PC-9 (cell line): Measurements from ENCODE around the gene FMR1NB. TPM values are rescaled to one million over a fixed set of nuclear protein-coding genes. Genes with fewer than 3 reads are reported as not detected.

Experiments
- BruUV-seq: library from RNA; stranded (reverse); fragments of 400-500 nt; replicated peaks from 2 replicates; lab custom pipeline; 2021; lab: Mats Ljungman, UMichigan
- CTCF ChIA-PET: fragments of 300-600 bp; sonication (Branson Sonifier 250); formaldehyde crosslinking; loops from one replicate; lab custom pipeline; 2022; ENCODE audit warnings: antibody characterized with exemption; lab: Charles Lee
- POLR2A ChIA-PET: fragments of 300-600 bp; sonication (Branson Sonifier 250); formaldehyde crosslinking; loops from one replicate; lab custom pipeline; 2022; ENCODE audit warnings: antibody characterized with exemption; ENCODE audit not compliant: unreplicated experiment; lab: Charles Lee
- DNase-seq, 2 experiments: peaks; one replicate each; pipeline versions ENCODE4 v3.0.0 to v3.0.0-alpha.2; 2015 to 2022; ENCODE audit warnings: mixed read lengths in 1 of 2
- H2AFZ ChIP-seq: fragments of 200-600 bp; sonication (generic); 2 replicates; pipeline ENCODE4 v1.8.1; 2017; ENCODE audit warnings: antibody characterized with exemption
- H3F3A ChIP-seq: fragments of 200-600 bp; sonication (generic); 2 replicates; pipeline ENCODE4 v1.8.1; 2017; ENCODE audit warnings: antibody characterized with exemption, mild to moderate bottlenecking, low read depth; ENCODE audit not compliant: insufficient read depth
- H3K27ac ChIP-seq: fragments of 200-600 bp; sonication (generic); 2 replicates; pipeline ENCODE4 v1.6.1; 2016; ENCODE audit warnings: mixed run types
- H3K27me3 ChIP-seq: fragments of 200-600 bp; sonication (generic); 2 replicates; pipeline ENCODE4 v1.6.1; 2016; ENCODE audit warnings: low read depth, mixed run types; ENCODE audit not compliant: insufficient read depth
- H3K36me3 ChIP-seq: fragments of 200-600 bp; sonication (generic); 2 replicates; pipeline ENCODE4 v1.6.1; 2016; ENCODE audit warnings: low read depth, mixed run types
- H3K4me1 ChIP-seq: fragments of 200-600 bp; sonication (generic); replicated peaks from 2 replicates; pipeline ENCODE4 v1.6.1; 2016; ENCODE audit warnings: mixed run types; ENCODE audit not compliant: insufficient read depth
- H3K4me2 ChIP-seq: fragments of 200-600 bp; sonication (generic); 2 replicates; pipeline ENCODE4 v1.6.1; 2017; ENCODE audit warnings: mixed run types
- H3K4me3 ChIP-seq: fragments of 200-600 bp; sonication (generic); 2 replicates; pipeline ENCODE4 v1.6.1; 2016; ENCODE audit warnings: mixed run types
- H3K79me2 ChIP-seq: fragments of 200-600 bp; sonication (generic); 2 replicates; pipeline ENCODE4 v1.6.1; 2017; ENCODE audit warnings: low read depth, mixed run types
- H3K9me2 ChIP-seq: fragments of 200-600 bp; sonication (generic); 2 replicates; pipeline ENCODE4 v1.8.1; 2017; ENCODE audit warnings: mild to moderate bottlenecking; ENCODE audit not compliant: insufficient read depth
- H3K9me3 ChIP-seq: fragments of 200-600 bp; sonication (generic); 2 replicates; pipeline ENCODE4 v1.8.1; 2016; ENCODE audit warnings: low read depth; ENCODE audit not compliant: insufficient read depth
- H4K20me1 ChIP-seq: fragments of 200-600 bp; sonication (generic); 2 replicates; pipeline ENCODE4 v1.8.1; 2017; ENCODE audit not compliant: insufficient read depth
- EZH2 ChIP-seq: fragments of 200-600 bp; sonication (generic); IDR thresholded peaks from 2 replicates; pipeline ENCODE4 v1.8.0; 2017; ENCODE audit warnings: antibody characterized with exemption, low read depth
- intact Hi-C: fragments of 100-400 bp; cut with micrococcal nuclease; formaldehyde crosslinking; loops from one replicate; pipeline ENCODE4 v1.10.0; 2022; ENCODE audit not compliant: unreplicated experiment
- total RNA-seq: library from RNA; stranded (reverse); gene quantifications from 2 replicates; pipeline ENCODE4 v1.2.3, GENCODE V29; 2021
- TF ChIP-seq, protein P1 (sequence below): fragments of 200-600 bp; sonication (generic); conservative IDR thresholded peaks from 2 replicates; pipeline ENCODE4 v1.6.1; 2017; ENCODE audit warnings: mixed run types, antibody characterized with exemption, mild to moderate bottlenecking, moderate library complexity

Gene FMR1NB
- total RNA-seq, 1 experiment from 2014 or later, result not detected

- Histone ChIP-seq H4K20me1 (no peaks in the 10 kb centered on the region), H3K4me3 (no peak overlapping the region), H3K79me2 (no peaks in the 10 kb centered on the region), H3F3A (peaks cover 7% of the 10 kb centered on the region; the same call in 1 of the 2 replicates), H3K36me3 (peaks cover 5% of the 10 kb centered on the region; the same call in 1 of the 2 replicates), H3K9me2 (no peaks in the 10 kb centered on the region), H3K4me2 (no peak overlapping the region), H2AFZ (no peak overlapping the region), H3K4me1 (peaks cover 15% of the 10 kb centered on the region), H3K9me3 (no peaks in the 10 kb centered on the region), H3K27ac (no peak overlapping the region), H3K27me3 (no peaks in the 10 kb centered on the region)
- intact Hi-C loops, result no loop called here
- no peak for DNase-seq
- CTCF ChIA-PET, result no interaction called here
- no TSS peak for BruUV-seq
- TF ChIP-seq, protein P1, sequence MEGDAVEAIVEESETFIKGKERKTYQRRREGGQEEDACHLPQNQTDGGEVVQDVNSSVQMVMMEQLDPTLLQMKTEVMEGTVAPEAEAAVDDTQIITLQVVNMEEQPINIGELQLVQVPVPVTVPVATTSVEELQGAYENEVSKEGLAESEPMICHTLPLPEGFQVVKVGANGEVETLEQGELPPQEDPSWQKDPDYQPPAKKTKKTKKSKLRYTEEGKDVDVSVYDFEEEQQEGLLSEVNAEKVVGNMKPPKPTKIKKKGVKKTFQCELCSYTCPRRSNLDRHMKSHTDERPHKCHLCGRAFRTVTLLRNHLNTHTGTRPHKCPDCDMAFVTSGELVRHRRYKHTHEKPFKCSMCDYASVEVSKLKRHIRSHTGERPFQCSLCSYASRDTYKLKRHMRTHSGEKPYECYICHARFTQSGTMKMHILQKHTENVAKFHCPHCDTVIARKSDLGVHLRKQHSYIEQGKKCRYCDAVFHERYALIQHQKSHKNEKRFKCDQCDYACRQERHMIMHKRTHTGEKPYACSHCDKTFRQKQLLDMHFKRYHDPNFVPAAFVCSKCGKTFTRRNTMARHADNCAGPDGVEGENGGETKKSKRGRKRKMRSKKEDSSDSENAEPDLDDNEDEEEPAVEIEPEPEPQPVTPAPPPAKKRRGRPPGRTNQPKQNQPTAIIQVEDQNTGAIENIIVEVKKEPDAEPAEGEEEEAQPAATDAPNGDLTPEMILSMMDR, result no peak
- no peak for TF ChIP-seq EZH2
- POLR2A ChIA-PET, result no interaction called here
These were observed 27.2 kb upstream of the FMR1NB start for GRCh38 chrX:147953976-147954375.

- H3K79me2 ChIP-seq, result no peaks in the 10 kb centered on the region
- TF ChIP-seq EZH2, result no peak
- TF ChIP-seq, protein P1, result no peak
- H4K20me1 ChIP-seq, result no peaks in the 10 kb centered on the region
- H2AFZ ChIP-seq, result no peak overlapping the region
- no peak overlapping the region for H3K4me3 ChIP-seq
- CTCF ChIA-PET, result no interaction called here
- H3K27ac ChIP-seq, result no peak overlapping the region
- H3K4me2 ChIP-seq, result no peak overlapping the region
- H3K9me3 ChIP-seq, result no peaks in the 10 kb centered on the region
- no peaks in the 10 kb centered on the region for H3K36me3 ChIP-seq
- intact Hi-C loops, result no loop called here
- BruUV-seq, result no TSS peak
- H3K4me1 ChIP-seq, result peaks cover 16% of the 10 kb centered on the region
- no peaks in the 10 kb centered on the region for H3K27me3 ChIP-seq
- POLR2A ChIA-PET, result no interaction called here
- no peaks in the 10 kb centered on the region for H3K9me2 ChIP-seq
- peaks cover 7% of the 10 kb centered on the region; the same call in 1 of the 2 replicates for H3F3A ChIP-seq
- DNase-seq, result no peak
These were observed 23.8 kb upstream of the FMR1NB start for GRCh38 chrX:147957291-147957690.

DNA sequence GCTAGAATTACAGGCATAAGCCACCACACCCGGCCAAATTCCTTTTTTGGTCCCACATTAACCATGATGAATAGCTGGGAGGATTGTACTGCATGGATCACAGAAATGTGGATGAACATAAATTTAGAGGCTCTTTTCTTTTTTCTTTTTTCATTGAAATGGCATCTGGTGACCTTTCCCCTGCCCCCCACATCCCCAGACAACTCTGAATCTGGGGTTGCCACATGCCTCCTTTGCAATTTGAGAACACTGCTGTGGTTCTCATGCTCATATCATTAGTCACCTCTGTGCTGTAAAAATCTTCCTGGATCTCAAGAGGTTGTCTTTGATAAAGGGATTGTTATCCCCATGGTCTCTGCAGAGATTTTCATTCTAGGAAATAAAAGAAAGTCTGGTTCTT lies 22.8 kb upstream of the FMR1NB start:
- H3K4me1 ChIP-seq, result peaks cover 16% of the 10 kb centered on the region
- ChIA-PET CTCF (no interaction called here), POLR2A (no interaction called here)
- DNase-seq, result peak; percentile 55 to 86
- H3F3A ChIP-seq, result peaks cover 7% of the 10 kb centered on the region; the same call in 1 of the 2 replicates
- TF ChIP-seq EZH2, result no peak
- TF ChIP-seq, protein P1, result no peak
- no peaks in the 10 kb centered on the region for H3K9me3 ChIP-seq
- no peak overlapping the region for H3K4me3 ChIP-seq
- no peaks in the 10 kb centered on the region for H4K20me1 ChIP-seq
- H3K27ac ChIP-seq, result no peak overlapping the region
- no peaks in the 10 kb centered on the region for H3K79me2 ChIP-seq
- no peaks in the 10 kb centered on the region for H3K9me2 ChIP-seq
- no peaks in the 10 kb centered on the region for H3K27me3 ChIP-seq
- no TSS peak for BruUV-seq
- intact Hi-C loops, result no loop called here
- H2AFZ ChIP-seq, result no peak overlapping the region
- peak overlapping the region; percentile 27 for H3K4me2 ChIP-seq
- no peaks in the 10 kb centered on the region for H3K36me3 ChIP-seq
